Adrenal gland (tissue), 5 donors: ENCODE measurements around the gene SNN.

Source experiments
- CTCF ChIP-seq, 6 experiments: fragments of 450-650 bp in 4 of 6; fragments of 200-600 bp in 2 of 6; sonication (generic) in 1 of 6; IDR thresholded peaks; 1 replicate in 5 of 6; 2 replicates in 1 of 6; pipeline versions ENCODE4 v1.5.1 to v1.8.0; 2016 to 2021; ENCODE audit warnings: antibody characterized with exemption in 6 of 6, mild to moderate bottlenecking in 2 of 6, moderate library complexity in 1 of 6
- POLR2A ChIP-seq, 2 donors: fragments of 450-650 bp; IDR thresholded peaks; one replicate each; pipeline ENCODE4 v1.6.1; 2017; ENCODE audit warnings: antibody characterized with exemption in 2 of 2, mild to moderate bottlenecking in 2 of 2, moderate library complexity in 1 of 2
- donor health status: DM: no; HTN: no; CAD: no.

GRCh38 chr16:11689031-11689840, 21.0 kb downstream of the SNN start:
- TF ChIP-seq CTCF (IDR thresholded peaks at IDR 0.05) (no peak), POLR2A (IDR thresholded peaks at IDR 0.05) (no peak)
